HepG2 (cell line): ENCODE results near the gene TTC31. TPM values are rescaled to one million over a fixed set of nuclear protein-coding genes. Genes with fewer than 3 reads are reported as not detected.

Experiments used
- AHR ChIP-seq: IDR thresholded peaks from 2 replicates; pipeline ENCODE4 v1.6.1; 2018; ENCODE audit warnings: missing genetic modification reagents, missing compliant biosample characterization
- DZIP1 ChIP-seq: sonication (generic); formaldehyde crosslinking; IDR thresholded peaks from 2 replicates; pipeline ENCODE4 v1.5.0; 2020; ENCODE audit warnings: mild to moderate bottlenecking, missing genetic modification reagents
- GABPB1 ChIP-seq: IDR thresholded peaks from 2 replicates; pipeline ENCODE4 v1.6.1; 2016; ENCODE audit warnings: mild to moderate bottlenecking, missing genetic modification reagents, moderate library complexity, missing compliant biosample characterization
- KLF6 ChIP-seq: IDR thresholded peaks from 2 replicates; pipeline ENCODE4 v1.8.0; 2016; ENCODE audit warnings: missing biosample characterization, missing genetic modification reagents
- LRRFIP1 ChIP-seq: sonication (generic); formaldehyde crosslinking; conservative IDR thresholded peaks from 2 replicates; pipeline ENCODE4 v1.4.0; 2020; ENCODE audit warnings: missing genetic modification reagents
- NR2C2 ChIP-seq: sonication (generic); formaldehyde crosslinking; IDR thresholded peaks from 2 replicates; pipeline ENCODE4 v1.4.0; 2020; ENCODE audit warnings: missing genetic modification reagents, mild to moderate bottlenecking, moderate library complexity, borderline replicate concordance
- POLR2A ChIP-seq, 2 experiments: IDR thresholded peaks; 2 replicates each; pipeline ENCODE4 v1.6.1; 2011; ENCODE audit warnings: low read depth in 2 of 2, low read length in 2 of 2, mild to moderate bottlenecking in 1 of 2, moderate library complexity in 1 of 2; ENCODE audit not compliant: insufficient read depth in 1 of 2
- POLR2AphosphoS2 ChIP-seq: IDR thresholded peaks from 2 replicates; pipeline ENCODE4 v1.6.1; 2011; ENCODE audit warnings: low read depth, low read length, improper control_type of control experiment
- RAD21 ChIP-seq: fragments of 450-650 bp; formaldehyde crosslinking; IDR thresholded peaks from 2 replicates; pipeline ENCODE4 v1.5.0; 2020; ENCODE audit warnings: mild to moderate bottlenecking
- RCOR2 ChIP-seq: IDR thresholded peaks from 2 replicates; pipeline ENCODE4 v1.6.1; 2016; ENCODE audit warnings: missing biosample characterization, missing genetic modification reagents
- REL ChIP-seq: sonication (generic); formaldehyde crosslinking; conservative IDR thresholded peaks from 2 replicates; pipeline ENCODE4 v1.8.0; 2022; ENCODE audit warnings: mild to moderate bottlenecking, missing genetic modification reagents, moderate library complexity
- SP1 ChIP-seq, 2 experiments: fragments of 450-650 bp in 1 of 2; sonication (generic) in 1 of 2; formaldehyde crosslinking in 1 of 2; IDR thresholded peaks; 2 replicates each; pipeline versions ENCODE4 v1.4.0 to v1.6.1; 2016 to 2020; ENCODE audit warnings: missing genetic modification reagents in 1 of 2
- STAG1 ChIP-seq: sonication (generic); formaldehyde crosslinking; IDR thresholded peaks from 2 replicates; pipeline ENCODE4 v1.4.0; 2020; ENCODE audit warnings: missing genetic modification reagents
- TOPORS ChIP-seq: sonication (generic); formaldehyde crosslinking; IDR thresholded peaks from 2 replicates; pipeline ENCODE4 v1.8.0; 2023; ENCODE audit warnings: mild to moderate bottlenecking, missing genetic modification reagents
- WIZ ChIP-seq: sonication (generic); formaldehyde crosslinking; IDR thresholded peaks from 2 replicates; pipeline ENCODE4 v1.5.1; 2020; ENCODE audit warnings: mild to moderate bottlenecking, missing genetic modification reagents
- ZBTB42 ChIP-seq: sonication (generic); formaldehyde crosslinking; IDR thresholded peaks from 2 replicates; pipeline ENCODE4 v1.5.0; 2020; ENCODE audit warnings: mild to moderate bottlenecking, missing genetic modification reagents
- ZFY ChIP-seq: sonication (generic); formaldehyde crosslinking; IDR thresholded peaks from 2 replicates; pipeline ENCODE4 v1.4.0; 2020; ENCODE audit warnings: missing genetic modification reagents
- ZNF263 ChIP-seq: sonication (generic); formaldehyde crosslinking; IDR thresholded peaks from 2 replicates; pipeline ENCODE4 v1.4.0; 2020; ENCODE audit warnings: missing genetic modification reagents
- ZNF432 ChIP-seq: sonication (generic); formaldehyde crosslinking; IDR thresholded peaks from 2 replicates; pipeline ENCODE4 v1.5.0; 2020; ENCODE audit warnings: missing genetic modification reagents, mild to moderate bottlenecking, borderline replicate concordance
- ZNF567 ChIP-seq: sonication (generic); formaldehyde crosslinking; IDR thresholded peaks from 2 replicates; pipeline ENCODE4 v1.8.1; 2023; ENCODE audit warnings: mild to moderate bottlenecking, missing genetic modification reagents, borderline replicate concordance
- ZNF589 ChIP-seq: sonication (generic); formaldehyde crosslinking; conservative IDR thresholded peaks from 2 replicates; pipeline ENCODE4 v1.8.0; 2022; ENCODE audit warnings: mild to moderate bottlenecking, moderate library complexity, missing genetic modification reagents
- ZNF75D ChIP-seq: sonication (generic); formaldehyde crosslinking; IDR thresholded peaks from 2 replicates; pipeline ENCODE4 v1.8.1; 2023; ENCODE audit warnings: missing genetic modification reagents, mild to moderate bottlenecking, borderline replicate concordance
- polyA plus RNA-seq, 8 experiments: library from polyadenylated mRNA; depleted of rRNA in 3 of 8; stranded (reverse) in 7 of 8; unstranded in 1 of 8; fragments of >200 nt; fragmentation: Illumina TruSeq in 4 of 8; extraction: Trizol in 4 of 8; gene quantifications; 2 replicates each; pipeline versions ENCODE4 v1.2.1 to v1.2.3, GENCODE V29; 2011 to 2016; ENCODE audit warnings: low read depth in 4 of 8, missing spikeins in 1 of 8, mixed read lengths in 1 of 8; ENCODE audit not compliant: insufficient read depth in 1 of 8
- total RNA-seq, 5 experiments: library from RNA; depleted of rRNA; stranded (reverse); fragments of >200 nt; fragmentation: Illumina TruSeq; extraction: Trizol; gene quantifications; 2 replicates each; pipeline ENCODE4 v1.2.3, GENCODE V29; 2016; ENCODE audit warnings: low read depth in 1 of 5
- TF ChIP-seq, protein P1 (sequence below): sonication (generic); formaldehyde crosslinking; IDR thresholded peaks from 2 replicates; pipeline ENCODE4 v1.4.0; 2020; ENCODE audit warnings: missing genetic modification reagents
- TF ChIP-seq, protein P2 (sequence below): IDR thresholded peaks from 2 replicates; pipeline ENCODE4 v1.6.1; 2016; ENCODE audit warnings: low read depth, control low read depth

The TTC31 gene
- total and polyA plus RNA-seq, 2 of the 13 experiments (the other 11 are each of a cell fraction or from before 2014, with no cell fraction given), result 28.3 to 39.5 TPM

DNA sequence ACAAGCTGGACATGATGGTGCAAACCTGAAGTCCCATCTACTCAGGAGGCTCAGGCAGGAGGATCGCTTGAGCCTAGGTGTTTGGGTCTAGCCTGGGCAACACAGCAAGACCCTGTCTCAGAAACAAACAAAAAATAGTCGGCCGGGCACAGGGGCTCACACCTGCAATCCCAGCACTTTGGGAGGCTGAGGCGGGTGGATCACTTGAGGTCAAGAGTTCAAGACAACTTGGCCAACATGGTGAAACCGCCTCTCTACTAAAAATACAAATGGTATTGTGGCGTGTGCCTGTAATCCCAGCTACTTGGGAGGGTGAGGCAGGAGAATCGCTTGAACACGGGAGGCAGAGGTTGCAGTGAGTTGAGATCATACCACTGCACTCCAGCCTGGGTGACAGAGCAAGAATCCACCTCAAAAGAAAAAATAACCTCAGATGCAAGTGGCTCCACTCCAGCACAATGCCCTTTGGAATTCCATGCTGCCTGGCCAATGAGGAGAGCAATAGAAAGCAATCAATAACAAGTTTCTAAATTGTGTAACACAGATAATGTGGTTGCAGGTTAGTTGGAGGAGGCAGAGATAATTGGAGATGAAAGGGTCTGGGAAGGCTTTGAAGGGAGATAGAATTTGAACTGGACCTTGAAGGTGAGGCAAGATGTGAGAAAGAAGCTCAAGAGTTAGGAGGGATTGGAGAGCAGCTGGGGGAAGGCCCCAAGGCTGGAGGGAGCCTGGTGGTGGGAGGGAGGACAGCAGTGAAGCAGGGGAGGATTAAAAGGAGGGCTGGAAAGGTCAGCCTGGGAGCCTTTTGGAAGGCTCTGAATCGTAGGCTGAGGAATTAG lies 6.0 kb downstream of the TTC31 start (continued):
- TF ChIP-seq, protein P1, sequence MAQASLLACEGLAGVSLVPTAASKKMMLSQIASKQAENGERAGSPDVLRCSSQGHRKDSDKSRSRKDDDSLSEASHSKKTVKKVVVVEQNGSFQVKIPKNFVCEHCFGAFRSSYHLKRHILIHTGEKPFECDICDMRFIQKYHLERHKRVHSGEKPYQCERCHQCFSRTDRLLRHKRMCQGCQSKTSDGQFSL, result no peak
- TF ChIP-seq REL (no peak), STAG1 (no peak), RCOR2 (peak; percentile 94), ZBTB42 (CRISPR knock-in tag) (no peak), ZNF432 (CRISPR knock-in tag) (no peak), POLR2A (IDR thresholded peaks at IDR 0.05; ENCODE audit: insufficient read depth in 1 of 2, low read depth in 2 of 2, low read length in 2 of 2) (peak; percentile 28 to 65; a peak in 1 of 4 replicates), TOPORS (CRISPR knock-in tag) (0 out of 2 replicates have a peak, but pooled peaks have one; percentile 61), SP1 (IDR thresholded peaks at IDR 0.05) (no peak), SP1 (CRISPR knock-in tag; IDR thresholded peaks at IDR 0.05) (no peak; the same call in 1 of the 2 replicates), ZNF75D (CRISPR knock-in tag) (no peak), NR2C2 (CRISPR knock-in tag) (peak; percentile 83), ZFY (0 out of 2 replicates have a peak, but pooled peaks have one; percentile 5), WIZ (CRISPR knock-in tag) (0 out of 2 replicates have a peak, but pooled peaks have one; percentile 84), DZIP1 (CRISPR knock-in tag) (no peak), POLR2AphosphoS2 (no peak), RAD21 (CRISPR knock-in tag) (no peak), LRRFIP1 (CRISPR knock-in tag) (no peak), ZNF263 (CRISPR knock-in tag) (peak; percentile 96), GABPB1 (CRISPR knock-in tag) (no peak; the same call in 1 of the 2 replicates), ZNF589 (CRISPR knock-in tag) (peak; percentile 95; the same call in 1 of the 2 replicates), AHR (0 out of 2 replicates have a peak, but pooled peaks have one; percentile 5), ZNF567 (no peak), KLF6 (CRISPR knock-in tag) (peak; percentile 53; the same call in 1 of the 2 replicates)
- TF ChIP-seq, protein P2, sequence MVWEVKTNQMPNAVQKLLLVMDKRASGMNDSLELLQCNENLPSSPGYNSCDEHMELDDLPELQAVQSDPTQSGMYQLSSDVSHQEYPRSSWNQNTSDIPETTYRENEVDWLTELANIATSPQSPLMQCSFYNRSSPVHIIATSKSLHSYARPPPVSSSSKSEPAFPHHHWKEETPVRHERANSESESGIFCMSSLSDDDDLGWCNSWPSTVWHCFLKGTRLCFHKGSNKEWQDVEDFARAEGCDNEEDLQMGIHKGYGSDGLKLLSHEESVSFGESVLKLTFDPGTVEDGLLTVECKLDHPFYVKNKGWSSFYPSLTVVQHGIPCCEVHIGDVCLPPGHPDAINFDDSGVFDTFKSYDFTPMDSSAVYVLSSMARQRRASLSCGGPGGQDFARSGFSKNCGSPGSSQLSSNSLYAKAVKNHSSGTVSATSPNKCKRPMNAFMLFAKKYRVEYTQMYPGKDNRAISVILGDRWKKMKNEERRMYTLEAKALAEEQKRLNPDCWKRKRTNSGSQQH, result no peak
